ENCODE data around the gene ADGRE1. TPM values are rescaled to one million over a fixed set of nuclear protein-coding genes. Genes with fewer than 3 reads are reported as not detected.

ADGRE1 gene
- total RNA-seq, 1 donor from 2014 or later = not detected

DNA sequence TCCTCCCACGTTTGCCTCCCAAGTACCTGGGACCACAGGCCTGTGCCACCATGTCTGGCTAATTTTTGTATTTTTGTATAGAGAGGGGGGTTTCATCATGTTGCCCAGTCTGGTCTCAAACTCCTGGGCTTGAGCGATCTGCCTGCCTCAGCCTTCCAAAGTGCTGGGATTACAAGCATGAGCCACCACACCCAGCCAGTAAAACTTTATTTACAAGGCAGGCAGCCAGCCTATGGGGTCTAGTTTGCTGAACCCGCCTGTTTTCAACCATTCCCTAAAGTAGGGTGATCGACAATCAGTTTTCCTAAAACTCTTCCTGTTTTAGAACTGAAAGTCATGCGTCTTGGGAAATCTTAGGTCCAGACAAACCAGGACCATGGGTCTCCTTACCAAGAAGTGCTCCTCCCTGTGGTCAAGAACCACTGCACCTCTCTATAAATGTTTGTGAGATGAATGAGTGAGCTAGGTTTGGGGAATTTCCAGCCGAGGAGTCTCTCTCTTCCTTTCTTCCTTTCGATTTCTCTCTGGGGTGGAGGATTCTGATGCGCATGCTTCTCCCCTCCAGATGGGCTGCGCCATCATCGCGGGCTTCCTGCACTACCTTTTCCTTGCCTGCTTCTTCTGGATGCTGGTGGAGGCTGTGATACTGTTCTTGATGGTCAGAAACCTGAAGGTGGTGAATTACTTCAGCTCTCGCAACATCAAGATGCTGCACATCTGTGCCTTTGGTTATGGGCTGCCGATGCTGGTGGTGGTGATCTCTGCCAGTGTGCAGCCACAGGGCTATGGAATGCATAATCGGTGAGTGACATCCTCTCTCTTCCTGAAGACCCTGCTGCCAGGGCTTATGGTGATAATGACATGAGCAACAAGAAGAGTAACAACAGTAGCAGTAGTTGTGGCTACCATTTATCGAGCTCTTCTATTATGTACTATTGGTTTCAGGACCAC is 38.7 kb downstream of the ADGRE1 start:
- Histone ChIP-seq H3K36me3 (ENCODE audit: control insufficient read depth, insufficient read depth, low read length) (no peaks in the 10 kb centered on the region), H3K27me3 (ENCODE audit: control insufficient read depth, insufficient read depth, low read length) (no peaks in the 10 kb centered on the region), H3K4me3 (ENCODE audit: low read depth, low read length) (no peak overlapping the region)
- TF ChIP-seq CTCF (IDR thresholded peaks at IDR 0.05; ENCODE audit: insufficient read depth, low read length, poor library complexity, severe bottlenecking) = no peak
- DNase-seq (ENCODE audit: low read depth) = no peak

GRCh38 chr19:6930190-6930589 is 42.8 kb downstream of the ADGRE1 start:
- TF ChIP-seq CTCF (IDR thresholded peaks at IDR 0.05; ENCODE audit: insufficient read depth, low read length, poor library complexity, severe bottlenecking) = no peak
- no peak for DNase-seq (ENCODE audit: low read depth)
- H3K4me3 ChIP-seq (ENCODE audit: low read depth, low read length) = no peak overlapping the region
- no peaks in the 10 kb centered on the region for H3K27me3 ChIP-seq (ENCODE audit: control insufficient read depth, insufficient read depth, low read length)
- H3K36me3 ChIP-seq (ENCODE audit: control insufficient read depth, insufficient read depth, low read length) = no peaks in the 10 kb centered on the region

- no peak for TF ChIP-seq CTCF (IDR thresholded peaks at IDR 0.05; ENCODE audit: insufficient read depth, low read length, poor library complexity, severe bottlenecking)
- H3K36me3 ChIP-seq (ENCODE audit: control insufficient read depth, insufficient read depth, low read length) = no peaks in the 10 kb centered on the region
- no peak for DNase-seq (ENCODE audit: low read depth)
- no peak overlapping the region for H3K4me3 ChIP-seq (ENCODE audit: low read depth, low read length)
- H3K27me3 ChIP-seq (ENCODE audit: control insufficient read depth, insufficient read depth, low read length) = no peaks in the 10 kb centered on the region
Measured at GRCh38 chr19:6935069-6935468, 47.7 kb downstream of the ADGRE1 start.

- no peak overlapping the region for H3K4me3 ChIP-seq (ENCODE audit: low read depth, low read length)
- no peaks in the 10 kb centered on the region for H3K36me3 ChIP-seq (ENCODE audit: control insufficient read depth, insufficient read depth, low read length)
- no peak for DNase-seq (ENCODE audit: low read depth)
- no peak for TF ChIP-seq CTCF (IDR thresholded peaks at IDR 0.05; ENCODE audit: insufficient read depth, low read length, poor library complexity, severe bottlenecking)
- no peaks in the 10 kb centered on the region for H3K27me3 ChIP-seq (ENCODE audit: control insufficient read depth, insufficient read depth, low read length)
Measured at GRCh38 chr19:6935618-6936017, 48.2 kb downstream of the ADGRE1 start.

- Histone ChIP-seq H3K27me3 (ENCODE audit: control insufficient read depth, insufficient read depth, low read length) (no peaks in the 10 kb centered on the region), H3K36me3 (ENCODE audit: control insufficient read depth, insufficient read depth, low read length) (no peaks in the 10 kb centered on the region), H3K4me3 (ENCODE audit: low read depth, low read length) (no peak overlapping the region)
- TF ChIP-seq CTCF (IDR thresholded peaks at IDR 0.05; ENCODE audit: insufficient read depth, low read length, poor library complexity, severe bottlenecking) = no peak
- DNase-seq (ENCODE audit: low read depth) = no peak
Measured at GRCh38 chr19:6945733-6946132, 58.4 kb downstream of the ADGRE1 start.
